GM12801 (cell line): ENCODE measurements around the gene KIAA1217.

Experiments used
- CTCF ChIP-seq: IDR thresholded peaks from one replicate; pipeline ENCODE4 v1.5.1; 2011; ENCODE audit warnings: control low read depth; ENCODE audit not compliant: insufficient read length; ENCODE audit errors: extremely low read depth

The KIAA1217 gene

GRCh38 chr10:24494777-24495176, 285.8 kb downstream of the KIAA1217 start:
- no peak for TF ChIP-seq CTCF

- TF ChIP-seq CTCF: no peak
Measured at GRCh38 chr10:24495666-24496460, 286.9 kb downstream of the KIAA1217 start.

GRCh38 chr10:24496906-24497305, 288.0 kb downstream of the KIAA1217 start:
- no peak for TF ChIP-seq CTCF

GRCh38 chr10:24501056-24501711, 292.2 kb downstream of the KIAA1217 start:
- TF ChIP-seq CTCF: no peak

GRCh38 chr10:24502006-24502405, 293.1 kb downstream of the KIAA1217 start:
- no peak for TF ChIP-seq CTCF

- no peak for TF ChIP-seq CTCF
Measured at GRCh38 chr10:24502801-24503460, 294.0 kb downstream of the KIAA1217 start.
